B cell (primary cell): ENCODE results near the gene AIFM2.

Experiments
- EZH2 ChIP-seq: IDR thresholded peaks from 2 replicates; pipeline ENCODE4 v1.6.1; 2012; ENCODE audit warnings: borderline replicate concordance, low read depth, mild to moderate bottlenecking, moderate library complexity, low read length; ENCODE audit not compliant: insufficient read depth, poor library complexity, severe bottlenecking
- TF ChIP-seq, protein P1 (sequence below): fragments of 200-600 bp; IDR thresholded peaks from one replicate; pipeline ENCODE4 v1.8.0; 2022; ENCODE audit warnings: antibody characterized with exemption, mild to moderate bottlenecking

GRCh38 chr10:70174058-70174741, 41.6 kb upstream of the AIFM2 start:
- TF ChIP-seq, protein P1, sequence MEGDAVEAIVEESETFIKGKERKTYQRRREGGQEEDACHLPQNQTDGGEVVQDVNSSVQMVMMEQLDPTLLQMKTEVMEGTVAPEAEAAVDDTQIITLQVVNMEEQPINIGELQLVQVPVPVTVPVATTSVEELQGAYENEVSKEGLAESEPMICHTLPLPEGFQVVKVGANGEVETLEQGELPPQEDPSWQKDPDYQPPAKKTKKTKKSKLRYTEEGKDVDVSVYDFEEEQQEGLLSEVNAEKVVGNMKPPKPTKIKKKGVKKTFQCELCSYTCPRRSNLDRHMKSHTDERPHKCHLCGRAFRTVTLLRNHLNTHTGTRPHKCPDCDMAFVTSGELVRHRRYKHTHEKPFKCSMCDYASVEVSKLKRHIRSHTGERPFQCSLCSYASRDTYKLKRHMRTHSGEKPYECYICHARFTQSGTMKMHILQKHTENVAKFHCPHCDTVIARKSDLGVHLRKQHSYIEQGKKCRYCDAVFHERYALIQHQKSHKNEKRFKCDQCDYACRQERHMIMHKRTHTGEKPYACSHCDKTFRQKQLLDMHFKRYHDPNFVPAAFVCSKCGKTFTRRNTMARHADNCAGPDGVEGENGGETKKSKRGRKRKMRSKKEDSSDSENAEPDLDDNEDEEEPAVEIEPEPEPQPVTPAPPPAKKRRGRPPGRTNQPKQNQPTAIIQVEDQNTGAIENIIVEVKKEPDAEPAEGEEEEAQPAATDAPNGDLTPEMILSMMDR: no peak
- TF ChIP-seq EZH2: no peak
